OCI-LY7 (cell line): Measurements from ENCODE around the gene HAPSTR1. TPM values are rescaled to one million over a fixed set of nuclear protein-coding genes. Genes with fewer than 3 reads are reported as not detected.
A peak's percentile ranks its signal among the peaks of the same experiment; 100 is the strongest.
"Not testable (repeated sequence)": the region's sequence is repeated elsewhere in the genome, so short reads cannot be mapped to it uniquely, and the experiment has no call there.

Source experiments
- BruUV-seq: library from RNA; stranded (reverse); fragments of 400-500 nt; replicated peaks from 2 replicates; lab custom pipeline; 2021; lab: Mats Ljungman, UMichigan
- CTCF ChIA-PET: fragments of 300-600 bp; sonication (Branson Sonifier 250); formaldehyde crosslinking; loops from one replicate; lab custom pipeline; 2022; ENCODE audit warnings: antibody characterized with exemption; ENCODE audit not compliant: unreplicated experiment; lab: Charles Lee
- POLR2A ChIA-PET: fragments of 300-600 bp; sonication (Branson Sonifier 250); formaldehyde crosslinking; loops from one replicate; lab custom pipeline; 2022; ENCODE audit warnings: antibody characterized with exemption; lab: Charles Lee
- DNase-seq: peaks from one replicate; pipeline ENCODE4 v3.0.0-alpha.2; 2015; ENCODE audit warnings: low spot score
- H2AFZ ChIP-seq: fragments of 200-600 bp; sonication (generic), shearing (Covaris generic); 2 replicates; pipeline ENCODE4 v1.6.1; 2014; ENCODE audit warnings: mild to moderate bottlenecking, antibody characterized with exemption, low read length, moderate library complexity
- H3K27ac ChIP-seq: fragments of 200-600 bp; sonication (generic); 2 replicates; pipeline ENCODE4 v1.5.1; 2014; ENCODE audit warnings: mixed run types, low read depth, mild to moderate bottlenecking, moderate library complexity, low read length, inconsistent platforms; ENCODE audit not compliant: poor library complexity, severe bottlenecking
- H3K36me3 ChIP-seq: fragments of 200-600 bp; sonication (generic); 2 replicates; pipeline ENCODE4 v1.6.1; 2014; ENCODE audit warnings: mild to moderate bottlenecking, antibody characterized with exemption, low read length, moderate library complexity, mixed read lengths; ENCODE audit not compliant: insufficient read depth
- H3K4me1 ChIP-seq: fragments of 200-600 bp; sonication (generic); 2 replicates; pipeline ENCODE4 v1.5.1; 2014; ENCODE audit warnings: mild to moderate bottlenecking, low read length; ENCODE audit not compliant: insufficient read depth, poor library complexity, severe bottlenecking
- H3K4me2 ChIP-seq: fragments of 200-600 bp; sonication (generic); 2 replicates; pipeline ENCODE4 v1.6.1; 2014; ENCODE audit warnings: mild to moderate bottlenecking, low read length
- H3K4me3 ChIP-seq: fragments of 200-600 bp; sonication (generic); 2 replicates; pipeline ENCODE4 v1.5.1; 2014; ENCODE audit warnings: mild to moderate bottlenecking, low read depth, low read length; ENCODE audit not compliant: poor library complexity, severe bottlenecking
- H3K79me2 ChIP-seq: fragments of 200-600 bp; sonication (generic); 2 replicates; pipeline ENCODE4 v1.6.1; 2016; ENCODE audit warnings: low read depth, mild to moderate bottlenecking, low read length, moderate library complexity, mixed read lengths; ENCODE audit not compliant: insufficient read depth
- H3K9me2 ChIP-seq: fragments of 200-600 bp; sonication (generic); 2 replicates; pipeline ENCODE4 v1.6.1; 2016; ENCODE audit warnings: mild to moderate bottlenecking, low read length, mixed read lengths; ENCODE audit not compliant: insufficient read depth
- H3K9me3 ChIP-seq: fragments of 200-600 bp; sonication (generic); 2 replicates; pipeline ENCODE4 v1.6.1; 2014; ENCODE audit warnings: mild to moderate bottlenecking, mixed run types, low read length, mixed read lengths
- H4K20me1 ChIP-seq: fragments of 200-600 bp; sonication (generic); 2 replicates; pipeline ENCODE4 v1.6.1; 2014; ENCODE audit warnings: mild to moderate bottlenecking, antibody characterized with exemption, low read length, moderate library complexity, mixed read lengths; ENCODE audit not compliant: insufficient read depth
- CTCF ChIP-seq: fragments of 200-600 bp; sonication (generic); conservative IDR thresholded peaks from 2 replicates; pipeline ENCODE4 v1.5.1; 2014; ENCODE audit warnings: mild to moderate bottlenecking, antibody characterized with exemption, low read length, moderate library complexity, mixed read lengths
- EZH2phosphoT487 ChIP-seq: fragments of 200-600 bp; sonication (generic); IDR thresholded peaks from 2 replicates; pipeline ENCODE4 v1.6.1; 2018; ENCODE audit warnings: low read depth, borderline replicate concordance, mild to moderate bottlenecking, mixed run types, antibody characterized with exemption, low read length, moderate library complexity, mixed read lengths
- intact Hi-C: fragments of 100-400 bp; cut with micrococcal nuclease; formaldehyde crosslinking; loops from one replicate; pipeline ENCODE4 v1.10.0; 2022; ENCODE audit not compliant: unreplicated experiment
- total RNA-seq, 2 experiments: library from RNA; depleted of rRNA in 1 of 2; stranded (reverse); fragments of >200 nt in 1 of 2; shearing (Covaris generic) in 1 of 2; gene quantifications; 2 replicates each; pipeline ENCODE4 v1.2.3, GENCODE V29; 2014 to 2022

HAPSTR1 gene
- total RNA-seq, 2 experiments from 2014 or later = 50.9 to 71.5 TPM

GRCh38 chr16:9075299-9076071 is 16.0 kb upstream of the HAPSTR1 start:
- ChIA-PET CTCF (interaction anchor here (0.5 kb wide), 1 partner anchor 1309 kb away, joined by 3 read pairs; no protein-coding TSS in a partner anchor), POLR2A (interaction anchor here (0.7 to 4.1 kb wide), 2 partner anchors 16 to 52 kb away, joined by 3 to 18 read pairs; partner anchors contain the start of gene HAPSTR1)
- Histone ChIP-seq H3K27ac (no peak overlapping the region), H4K20me1 (no peaks in the 10 kb centered on the region), H2AFZ (no peak overlapping the region), H3K4me3 (no peak overlapping the region), H3K36me3 (no peaks in the 10 kb centered on the region), H3K4me2 (no peak overlapping the region), H3K4me1 (peaks cover 55% of the 10 kb centered on the region), H3K9me2 (no peaks in the 10 kb centered on the region), H3K79me2 (no peaks in the 10 kb centered on the region), H3K9me3 (no peaks in the 10 kb centered on the region)
- TF ChIP-seq EZH2phosphoT487 = no peak
- TF ChIP-seq CTCF = no peak
- no TSS peak for BruUV-seq
- no peak for DNase-seq
- intact Hi-C loops = no loop called here

- H3K36me3 ChIP-seq = no peaks in the 10 kb centered on the region
- H3K4me3 ChIP-seq = peak overlapping the region; percentile 12
- H3K79me2 ChIP-seq = no peaks in the 10 kb centered on the region
- peak overlapping the region; percentile 87 for H2AFZ ChIP-seq
- peak; percentile 56 for DNase-seq
- TF ChIP-seq CTCF = no peak; the same call in 1 of the 2 replicates
- TF ChIP-seq EZH2phosphoT487 = no peak
- peaks cover 54% of the 10 kb centered on the region for H3K4me1 ChIP-seq
- H4K20me1 ChIP-seq = no peaks in the 10 kb centered on the region
- H3K9me3 ChIP-seq = no peaks in the 10 kb centered on the region
- CTCF ChIA-PET = interaction anchor here (1.2 kb wide), 1 partner anchor 14 kb away, joined by 5 read pairs; the partner anchor contains the start of gene HAPSTR1
- no TSS peak for BruUV-seq
- H3K4me2 ChIP-seq = peak overlapping the region; percentile 52
- H3K27ac ChIP-seq = peak overlapping the region; percentile 34
- intact Hi-C loops = no loop called here
- H3K9me2 ChIP-seq = no peaks in the 10 kb centered on the region
- POLR2A ChIA-PET = interaction anchor here (1.0 to 5.3 kb wide), 7 partner anchors 10 to 21 kb away, joined by 3 to 46 read pairs (median 6); partner anchors contain the start of gene HAPSTR1
These were observed 14.2 kb upstream of the HAPSTR1 start for GRCh38 chr16:9077091-9077809.

- CTCF ChIA-PET, H3K4me3 ChIP-seq, H3K9me3 ChIP-seq, H3K36me3 ChIP-seq, H3K79me2 ChIP-seq, H3K9me2 ChIP-seq, H4K20me1 ChIP-seq: not testable (repeated sequence)
- Histone ChIP-seq H3K4me2 (peak overlapping the region; percentile 44), H3K4me1 (peaks cover 39% of the 10 kb centered on the region), H3K27ac (peak overlapping the region; percentile 48), H2AFZ (peak overlapping the region; percentile 39; the same call in 1 of the 2 replicates)
- intact Hi-C loops = loop anchor here (1.0 kb wide), 1 partner anchor 13 kb away; the partner anchor contains the start of gene HAPSTR1
- POLR2A ChIA-PET = interaction anchor here (1.3 to 5.3 kb wide), 5 partner anchors 11 to 24 kb away, joined by 4 to 46 read pairs (median 5); partner anchors contain the start of gene HAPSTR1
- DNase-seq = peak; percentile 94
- TSS peak; percentile 100 for BruUV-seq
These were observed 12.7 kb upstream of the HAPSTR1 start for GRCh38 chr16:9078467-9079429.
